WTC11 (cell line): ENCODE measurements around the gene PRRC2B. TPM values are rescaled to one million over a fixed set of nuclear protein-coding genes. Genes with fewer than 3 reads are reported as not detected.
"Not testable (repeated sequence)": the region's sequence is repeated elsewhere in the genome, so short reads cannot be mapped to it uniquely, and the experiment has no call there.

Experiments used
- ATAC-seq: fragments of 200-7000 bp; cut with Tn5 transposase; 2 replicates; pipeline ENCODE4 v1.10.0; 2021; ENCODE audit warnings: mild to moderate bottlenecking, moderate library complexity
- CTCF ChIA-PET: fragments of 300-600 bp; sonication (Branson Sonifier 250); formaldehyde crosslinking; loops from one replicate; lab custom pipeline; 2021; ENCODE audit warnings: antibody characterized with exemption; lab: Charles Lee
- POLR2A ChIA-PET: fragments of 350-600 bp; sonication (Branson Sonifier 250); formaldehyde crosslinking; loops from one replicate; lab custom pipeline; 2021; ENCODE audit warnings: antibody characterized with exemption; lab: Charles Lee
- DNase-seq: peaks from one replicate; pipeline ENCODE4 v3.0.0; 2021; ENCODE audit warnings: low spot score
- H3K27ac Mint-ChIP-seq: 2 replicates; pipeline ENCODE4 v1.8.0; 2021; ENCODE audit warnings: mixed read lengths
- H3K27me3 Mint-ChIP-seq: 2 replicates; pipeline ENCODE4 v1.8.0; 2021; ENCODE audit warnings: low read depth, mild to moderate bottlenecking, moderate library complexity, mixed read lengths
- H3K36me3 Mint-ChIP-seq: 2 replicates; pipeline ENCODE4 v1.8.0; 2021; ENCODE audit warnings: mixed read lengths
- H3K4me1 Mint-ChIP-seq: 2 replicates; pipeline ENCODE4 v1.8.0; 2022; ENCODE audit warnings: mixed read lengths
- H3K4me3 Mint-ChIP-seq: 2 replicates; pipeline ENCODE4 v1.8.0; 2021; ENCODE audit warnings: mild to moderate bottlenecking, moderate library complexity, mixed read lengths
- H3K9me3 Mint-ChIP-seq: 2 replicates; pipeline ENCODE4 v1.8.0; 2021; ENCODE audit warnings: mixed read lengths
- AR ChIP-seq: fragments of 250-450 bp; sonication (Bioruptor Pico); IDR thresholded peaks from 2 replicates; pipeline ENCODE4 v1.9.0; 2021; ENCODE audit warnings: mild to moderate bottlenecking
- FOXK1 ChIP-seq: sonication (generic); formaldehyde crosslinking; IDR thresholded peaks from 2 replicates; pipeline ENCODE4 v1.8.0; 2022; ENCODE audit warnings: mild to moderate bottlenecking, moderate library complexity, missing genetic modification reagents
- FOXP4 ChIP-seq: sonication (generic); formaldehyde crosslinking; IDR thresholded peaks from 2 replicates; pipeline ENCODE4 v1.8.0; 2022; ENCODE audit warnings: mild to moderate bottlenecking, missing genetic modification reagents
- IRF2 ChIP-seq: sonication (generic); formaldehyde crosslinking; IDR thresholded peaks from 2 replicates; pipeline ENCODE4 v1.8.0; 2022; ENCODE audit warnings: low read depth, missing genetic modification reagents, borderline replicate concordance
- MXD4 ChIP-seq: fragments of 250-450 bp; sonication (Bioruptor Pico); IDR thresholded peaks from 2 replicates; pipeline ENCODE4 v1.8.0; 2021; ENCODE audit warnings: mild to moderate bottlenecking, moderate library complexity, borderline replicate concordance
- MYBL2 ChIP-seq: sonication (generic); formaldehyde crosslinking; IDR thresholded peaks from 2 replicates; pipeline ENCODE4 v1.8.1; 2023; ENCODE audit warnings: mild to moderate bottlenecking, moderate library complexity, missing genetic modification reagents
- NR2C2 ChIP-seq: sonication (generic); formaldehyde crosslinking; IDR thresholded peaks from 2 replicates; pipeline ENCODE4 v1.8.0; 2022; ENCODE audit warnings: mild to moderate bottlenecking, missing genetic modification reagents
- PRRX2 ChIP-seq: fragments of 250-450 bp; sonication (Bioruptor Pico); IDR thresholded peaks from 2 replicates; pipeline ENCODE4 v1.8.0; 2021; ENCODE audit warnings: mild to moderate bottlenecking
- SOX15 ChIP-seq: fragments of 250-450 bp; sonication (Bioruptor Pico); IDR thresholded peaks from 2 replicates; pipeline ENCODE4 v1.9.0; 2021; ENCODE audit warnings: mild to moderate bottlenecking
- STAT6 ChIP-seq: sonication (generic); formaldehyde crosslinking; conservative IDR thresholded peaks from 2 replicates; pipeline ENCODE4 v1.8.1; 2023; ENCODE audit warnings: mild to moderate bottlenecking, low read depth, missing genetic modification reagents, moderate library complexity
- TEAD4 ChIP-seq: sonication (generic); formaldehyde crosslinking; IDR thresholded peaks from 2 replicates; pipeline ENCODE4 v1.8.0; 2022; ENCODE audit warnings: mild to moderate bottlenecking, missing genetic modification reagents
- ZNF138 ChIP-seq: sonication (generic); formaldehyde crosslinking; conservative IDR thresholded peaks from 2 replicates; pipeline ENCODE4 v1.8.1; 2022; ENCODE audit warnings: mild to moderate bottlenecking, moderate library complexity, missing genetic modification reagents
- ZNF396 ChIP-seq: fragments of 250-450 bp; sonication (Bioruptor Pico); IDR thresholded peaks from 2 replicates; pipeline ENCODE4 v1.8.0; 2021; ENCODE audit warnings: mild to moderate bottlenecking, moderate library complexity, borderline replicate concordance
- total RNA-seq: library from RNA; stranded (reverse); gene quantifications from 3 replicates; pipeline ENCODE4 v1.2.3, GENCODE V29; 2021
- TF ChIP-seq, protein P1 (sequence below): fragments of 250-450 bp; sonication (Bioruptor Pico); IDR thresholded peaks from 2 replicates; pipeline ENCODE4 v1.9.0; 2021; ENCODE audit warnings: mild to moderate bottlenecking, borderline replicate concordance
- TF ChIP-seq, protein P2 (sequence below): sonication (generic); formaldehyde crosslinking; IDR thresholded peaks from 2 replicates; pipeline ENCODE4 v1.8.1; 2023; ENCODE audit warnings: mild to moderate bottlenecking, missing genetic modification reagents

The PRRC2B gene
- total RNA-seq, 1 experiment from 2014 or later = 272 TPM

DNA sequence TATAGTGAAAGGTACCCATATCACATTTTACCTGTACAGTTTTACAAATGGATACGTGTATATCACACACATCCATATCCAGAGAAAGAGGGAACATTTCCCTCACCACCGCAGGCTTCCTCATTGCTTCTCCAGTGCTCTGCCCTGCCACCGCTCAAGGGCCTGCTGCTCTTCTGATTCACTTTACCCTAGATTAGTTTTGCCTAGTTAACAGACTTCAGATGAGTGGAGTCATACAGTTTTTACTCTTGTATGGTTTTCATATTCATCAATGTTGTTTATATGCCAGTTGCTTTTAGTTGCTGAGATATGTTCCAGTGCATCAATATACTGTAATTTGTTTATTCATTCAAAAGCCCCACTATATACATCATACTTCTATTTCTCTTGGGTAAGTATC, 54.9 kb downstream of the PRRC2B start (continued):
- TF ChIP-seq, protein P1, sequence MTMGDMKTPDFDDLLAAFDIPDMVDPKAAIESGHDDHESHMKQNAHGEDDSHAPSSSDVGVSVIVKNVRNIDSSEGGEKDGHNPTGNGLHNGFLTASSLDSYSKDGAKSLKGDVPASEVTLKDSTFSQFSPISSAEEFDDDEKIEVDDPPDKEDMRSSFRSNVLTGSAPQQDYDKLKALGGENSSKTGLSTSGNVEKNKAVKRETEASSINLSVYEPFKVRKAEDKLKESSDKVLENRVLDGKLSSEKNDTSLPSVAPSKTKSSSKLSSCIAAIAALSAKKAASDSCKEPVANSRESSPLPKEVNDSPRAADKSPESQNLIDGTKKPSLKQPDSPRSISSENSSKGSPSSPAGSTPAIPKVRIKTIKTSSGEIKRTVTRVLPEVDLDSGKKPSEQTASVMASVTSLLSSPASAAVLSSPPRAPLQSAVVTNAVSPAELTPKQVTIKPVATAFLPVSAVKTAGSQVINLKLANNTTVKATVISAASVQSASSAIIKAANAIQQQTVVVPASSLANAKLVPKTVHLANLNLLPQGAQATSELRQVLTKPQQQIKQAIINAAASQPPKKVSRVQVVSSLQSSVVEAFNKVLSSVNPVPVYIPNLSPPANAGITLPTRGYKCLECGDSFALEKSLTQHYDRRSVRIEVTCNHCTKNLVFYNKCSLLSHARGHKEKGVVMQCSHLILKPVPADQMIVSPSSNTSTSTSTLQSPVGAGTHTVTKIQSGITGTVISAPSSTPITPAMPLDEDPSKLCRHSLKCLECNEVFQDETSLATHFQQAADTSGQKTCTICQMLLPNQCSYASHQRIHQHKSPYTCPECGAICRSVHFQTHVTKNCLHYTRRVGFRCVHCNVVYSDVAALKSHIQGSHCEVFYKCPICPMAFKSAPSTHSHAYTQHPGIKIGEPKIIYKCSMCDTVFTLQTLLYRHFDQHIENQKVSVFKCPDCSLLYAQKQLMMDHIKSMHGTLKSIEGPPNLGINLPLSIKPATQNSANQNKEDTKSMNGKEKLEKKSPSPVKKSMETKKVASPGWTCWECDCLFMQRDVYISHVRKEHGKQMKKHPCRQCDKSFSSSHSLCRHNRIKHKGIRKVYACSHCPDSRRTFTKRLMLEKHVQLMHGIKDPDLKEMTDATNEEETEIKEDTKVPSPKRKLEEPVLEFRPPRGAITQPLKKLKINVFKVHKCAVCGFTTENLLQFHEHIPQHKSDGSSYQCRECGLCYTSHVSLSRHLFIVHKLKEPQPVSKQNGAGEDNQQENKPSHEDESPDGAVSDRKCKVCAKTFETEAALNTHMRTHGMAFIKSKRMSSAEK = no peak
- TF ChIP-seq SOX15 (CRISPR knock-in tag) = no peak
- TF ChIP-seq PRRX2 (CRISPR knock-in tag) = no peak
- TF ChIP-seq STAT6 (CRISPR knock-in tag) = no peak

GRCh38 chr9:131449276-131449675, 55.4 kb downstream of the PRRC2B start:
- peaks cover 87% of the 10 kb centered on the region for H3K36me3 Mint-ChIP-seq
- TF ChIP-seq AR (no peak), FOXK1 (CRISPR knock-in tag) (no peak), NR2C2 (CRISPR knock-in tag) (no peak), MYBL2 (CRISPR knock-in tag) (no peak), MXD4 (CRISPR knock-in tag) (no peak)
- CTCF ChIA-PET = no interaction called here
- no peak overlapping the region for H3K4me3 Mint-ChIP-seq
- DNase-seq (no peak), ATAC-seq (no peak)
- H3K9me3 Mint-ChIP-seq = no peaks in the 10 kb centered on the region
- no peaks in the 10 kb centered on the region for H3K27me3 Mint-ChIP-seq
- peaks cover 2% of the 10 kb centered on the region; the same call in 1 of the 2 replicates for H3K4me1 Mint-ChIP-seq
- H3K27ac Mint-ChIP-seq = peak overlapping the region; percentile 37; the same call in 1 of the 2 replicates
- POLR2A ChIA-PET = no interaction called here

GRCh38 chr9:131454028-131454427, 60.1 kb downstream of the PRRC2B start:
- POLR2A ChIA-PET = no interaction called here
- DNase-seq = no peak
- H3K27ac Mint-ChIP-seq = peak overlapping the region; percentile 24; the same call in 1 of the 2 replicates
- ATAC-seq = no peak
- CTCF ChIA-PET = interaction anchor here (0.6 to 1.3 kb wide), 2 partner anchors 104 to 118 kb away, joined by 3 read pairs; no protein-coding TSS in a partner anchor
- H3K4me1 Mint-ChIP-seq = no peaks in the 10 kb centered on the region
- no peaks in the 10 kb centered on the region for H3K9me3 Mint-ChIP-seq
- no peaks in the 10 kb centered on the region for H3K27me3 Mint-ChIP-seq
- no peak overlapping the region for H3K4me3 Mint-ChIP-seq
- no peak for TF ChIP-seq IRF2 (CRISPR knock-in tag)
- TF ChIP-seq ZNF138 (CRISPR knock-in tag) = no peak
- TF ChIP-seq FOXP4 (CRISPR knock-in tag) = no peak
- TF ChIP-seq TEAD4 (CRISPR knock-in tag) = no peak
- TF ChIP-seq, protein P2, sequence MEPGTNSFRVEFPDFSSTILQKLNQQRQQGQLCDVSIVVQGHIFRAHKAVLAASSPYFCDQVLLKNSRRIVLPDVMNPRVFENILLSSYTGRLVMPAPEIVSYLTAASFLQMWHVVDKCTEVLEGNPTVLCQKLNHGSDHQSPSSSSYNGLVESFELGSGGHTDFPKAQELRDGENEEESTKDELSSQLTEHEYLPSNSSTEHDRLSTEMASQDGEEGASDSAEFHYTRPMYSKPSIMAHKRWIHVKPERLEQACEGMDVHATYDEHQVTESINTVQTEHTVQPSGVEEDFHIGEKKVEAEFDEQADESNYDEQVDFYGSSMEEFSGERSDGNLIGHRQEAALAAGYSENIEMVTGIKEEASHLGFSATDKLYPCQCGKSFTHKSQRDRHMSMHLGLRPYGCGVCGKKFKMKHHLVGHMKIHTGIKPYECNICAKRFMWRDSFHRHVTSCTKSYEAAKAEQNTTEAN (CRISPR knock-in tag) = no peak
- no peak for TF ChIP-seq ZNF396 (CRISPR knock-in tag)
- H3K36me3 Mint-ChIP-seq = peaks cover 83% of the 10 kb centered on the region

DNA sequence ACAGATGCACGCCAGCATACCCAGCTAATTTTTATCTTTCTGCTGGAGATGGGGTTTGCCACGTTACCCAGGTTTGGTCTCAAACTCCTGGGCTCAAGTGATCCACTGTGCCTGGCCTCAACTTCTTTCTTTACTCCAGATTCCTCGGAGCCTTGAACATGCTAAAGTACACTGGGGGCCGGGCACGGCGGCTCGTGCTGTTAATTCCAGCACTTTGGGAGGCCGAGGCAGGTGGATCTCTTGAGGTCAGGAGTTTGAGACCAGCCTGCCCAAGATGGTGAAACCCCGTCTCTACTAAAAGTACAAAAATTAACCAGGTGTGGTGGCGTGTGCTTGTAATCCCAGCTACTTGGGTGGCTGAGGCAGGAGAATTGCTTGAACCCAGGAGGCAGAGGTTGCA, 61.8 kb downstream of the PRRC2B start:
- DNase-seq, H3K27me3 Mint-ChIP-seq, POLR2A ChIA-PET, ATAC-seq, H3K4me1 Mint-ChIP-seq, H3K27ac Mint-ChIP-seq, H3K9me3 Mint-ChIP-seq, H3K4me3 Mint-ChIP-seq: not testable (repeated sequence)
- H3K36me3 Mint-ChIP-seq = peaks cover 83% of the 10 kb centered on the region
- CTCF ChIA-PET = interaction anchor here (0.7 kb wide), 1 partner anchor 215 kb away, joined by 4 read pairs; no protein-coding TSS in a partner anchor
